ENCODE data around the gene HSD3B7.

DNA sequence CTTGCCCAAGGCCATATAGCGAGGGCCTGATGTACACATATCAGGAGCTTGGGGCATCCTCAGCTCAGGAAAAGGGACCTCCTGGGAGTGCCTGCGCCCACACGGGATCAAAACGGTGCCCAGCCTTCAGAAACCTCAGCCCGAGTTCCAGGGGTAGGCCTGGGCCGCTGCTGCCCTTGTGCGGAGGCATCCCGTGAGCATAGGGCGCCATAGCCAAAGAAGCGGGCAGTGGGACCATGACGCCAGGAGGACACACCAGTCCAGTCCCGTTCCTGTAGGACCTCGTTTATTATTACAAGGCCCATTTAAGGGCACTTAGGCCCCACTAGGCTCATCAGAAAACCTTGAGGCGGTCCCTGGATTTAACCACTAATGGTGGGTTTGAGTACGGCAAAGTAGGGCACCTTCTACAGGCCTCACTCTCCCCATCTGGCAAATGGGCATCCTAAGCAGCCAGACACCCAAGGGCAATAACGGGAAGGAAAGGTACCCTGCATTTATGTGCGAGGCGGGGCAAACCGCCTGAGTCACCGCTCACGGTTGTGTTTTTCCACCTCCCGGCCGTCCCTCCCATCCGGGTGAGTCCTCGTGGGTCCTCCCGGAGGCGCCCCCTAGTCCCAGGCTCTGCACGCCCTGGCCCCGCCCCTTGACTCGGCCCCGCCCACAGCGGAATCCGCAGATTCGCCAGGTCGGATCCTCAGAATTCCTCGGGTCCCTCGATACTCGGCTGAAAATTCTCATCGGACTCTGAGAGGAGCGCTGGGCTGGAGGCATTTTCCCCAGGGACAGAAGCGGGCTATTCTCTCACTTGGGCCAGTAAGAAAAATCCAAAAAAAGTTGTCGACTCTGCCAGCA, 28.2 kb upstream of the HSD3B7 start:
- TF ChIP-seq, protein P1, sequence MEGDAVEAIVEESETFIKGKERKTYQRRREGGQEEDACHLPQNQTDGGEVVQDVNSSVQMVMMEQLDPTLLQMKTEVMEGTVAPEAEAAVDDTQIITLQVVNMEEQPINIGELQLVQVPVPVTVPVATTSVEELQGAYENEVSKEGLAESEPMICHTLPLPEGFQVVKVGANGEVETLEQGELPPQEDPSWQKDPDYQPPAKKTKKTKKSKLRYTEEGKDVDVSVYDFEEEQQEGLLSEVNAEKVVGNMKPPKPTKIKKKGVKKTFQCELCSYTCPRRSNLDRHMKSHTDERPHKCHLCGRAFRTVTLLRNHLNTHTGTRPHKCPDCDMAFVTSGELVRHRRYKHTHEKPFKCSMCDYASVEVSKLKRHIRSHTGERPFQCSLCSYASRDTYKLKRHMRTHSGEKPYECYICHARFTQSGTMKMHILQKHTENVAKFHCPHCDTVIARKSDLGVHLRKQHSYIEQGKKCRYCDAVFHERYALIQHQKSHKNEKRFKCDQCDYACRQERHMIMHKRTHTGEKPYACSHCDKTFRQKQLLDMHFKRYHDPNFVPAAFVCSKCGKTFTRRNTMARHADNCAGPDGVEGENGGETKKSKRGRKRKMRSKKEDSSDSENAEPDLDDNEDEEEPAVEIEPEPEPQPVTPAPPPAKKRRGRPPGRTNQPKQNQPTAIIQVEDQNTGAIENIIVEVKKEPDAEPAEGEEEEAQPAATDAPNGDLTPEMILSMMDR (IDR thresholded peaks at IDR 0.05) = peak; percentile 25
- no peak for TF ChIP-seq EZH2 (IDR thresholded peaks at IDR 0.05; ENCODE audit: borderline replicate concordance, insufficient read depth, low read depth, low read length, poor library complexity, severe bottlenecking)
